ENCODE data around the gene RLIM.
"Not testable (repeated sequence)": the region's sequence is repeated elsewhere in the genome, so short reads cannot be mapped to it uniquely, and the experiment has no call there.

Gene RLIM, protein sequence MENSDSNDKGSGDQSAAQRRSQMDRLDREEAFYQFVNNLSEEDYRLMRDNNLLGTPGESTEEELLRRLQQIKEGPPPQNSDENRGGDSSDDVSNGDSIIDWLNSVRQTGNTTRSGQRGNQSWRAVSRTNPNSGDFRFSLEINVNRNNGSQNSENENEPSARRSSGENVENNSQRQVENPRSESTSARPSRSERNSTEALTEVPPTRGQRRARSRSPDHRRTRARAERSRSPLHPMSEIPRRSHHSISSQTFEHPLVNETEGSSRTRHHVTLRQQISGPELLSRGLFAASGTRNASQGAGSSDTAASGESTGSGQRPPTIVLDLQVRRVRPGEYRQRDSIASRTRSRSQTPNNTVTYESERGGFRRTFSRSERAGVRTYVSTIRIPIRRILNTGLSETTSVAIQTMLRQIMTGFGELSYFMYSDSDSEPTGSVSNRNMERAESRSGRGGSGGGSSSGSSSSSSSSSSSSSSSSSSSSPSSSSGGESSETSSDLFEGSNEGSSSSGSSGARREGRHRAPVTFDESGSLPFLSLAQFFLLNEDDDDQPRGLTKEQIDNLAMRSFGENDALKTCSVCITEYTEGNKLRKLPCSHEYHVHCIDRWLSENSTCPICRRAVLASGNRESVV

GRCh38 chrX:74614093-74614909 lies at the start of gene RLIM:
Gene RLIM (minus strand): TSS chrX:74614624. CDS start chrX:74595977, 18,647 bp downstream.
- DNase-seq: peak; percentile 77

DNA sequence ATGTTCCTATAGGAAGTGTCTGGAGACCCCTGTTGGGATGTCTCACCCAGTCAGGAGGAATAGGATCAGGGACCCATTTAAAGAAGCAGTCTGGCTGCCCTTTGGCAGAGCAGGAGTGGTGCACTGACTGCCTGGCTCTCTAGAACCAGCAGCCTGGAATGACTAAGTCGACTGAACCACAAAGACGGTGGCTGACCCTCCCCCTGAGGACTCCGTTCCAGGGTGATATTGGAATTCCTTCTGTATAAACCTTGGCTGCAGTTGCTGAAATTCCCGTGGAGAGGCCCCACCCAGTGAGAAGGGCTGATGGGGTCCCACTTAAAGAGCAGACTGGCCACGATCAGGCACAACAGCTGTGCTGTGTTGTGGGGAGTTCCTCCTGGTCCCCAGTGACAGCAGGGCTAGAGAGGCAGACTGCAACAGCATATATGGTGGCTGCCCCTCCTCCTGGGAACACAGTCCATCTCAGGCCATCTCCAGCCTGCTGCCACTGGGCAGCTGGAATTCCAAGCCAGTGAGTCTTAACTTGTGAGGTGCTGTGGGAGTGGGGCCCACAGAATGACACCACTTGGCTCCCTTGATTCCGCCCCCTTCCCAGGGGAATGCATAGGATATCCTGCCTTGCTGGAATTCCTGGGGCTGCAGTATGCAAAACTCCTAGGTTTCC lies 41.8 kb upstream of the RLIM start:
- DNase-seq: no peak

DNA sequence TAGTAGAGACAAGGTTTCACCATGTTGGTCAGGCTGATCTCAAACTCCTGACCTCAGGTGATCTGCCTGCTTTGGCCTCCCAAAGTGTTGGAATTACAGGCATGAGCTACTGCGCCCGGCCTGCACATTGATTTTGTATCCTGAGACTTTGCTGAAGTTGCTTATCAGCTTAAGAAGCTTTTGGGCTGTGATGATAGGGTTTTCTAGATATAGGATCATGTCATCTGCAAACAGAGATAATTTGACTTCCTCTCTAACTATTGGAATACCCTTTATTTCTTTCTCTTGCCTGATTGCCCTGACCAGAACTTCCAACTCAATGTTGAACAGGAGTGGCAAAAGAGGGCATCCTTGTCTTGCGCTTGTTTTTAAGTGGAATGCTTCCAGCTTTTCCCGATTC lies 40.5 kb upstream of the RLIM start:
- not testable (repeated sequence) for DNase-seq

DNA sequence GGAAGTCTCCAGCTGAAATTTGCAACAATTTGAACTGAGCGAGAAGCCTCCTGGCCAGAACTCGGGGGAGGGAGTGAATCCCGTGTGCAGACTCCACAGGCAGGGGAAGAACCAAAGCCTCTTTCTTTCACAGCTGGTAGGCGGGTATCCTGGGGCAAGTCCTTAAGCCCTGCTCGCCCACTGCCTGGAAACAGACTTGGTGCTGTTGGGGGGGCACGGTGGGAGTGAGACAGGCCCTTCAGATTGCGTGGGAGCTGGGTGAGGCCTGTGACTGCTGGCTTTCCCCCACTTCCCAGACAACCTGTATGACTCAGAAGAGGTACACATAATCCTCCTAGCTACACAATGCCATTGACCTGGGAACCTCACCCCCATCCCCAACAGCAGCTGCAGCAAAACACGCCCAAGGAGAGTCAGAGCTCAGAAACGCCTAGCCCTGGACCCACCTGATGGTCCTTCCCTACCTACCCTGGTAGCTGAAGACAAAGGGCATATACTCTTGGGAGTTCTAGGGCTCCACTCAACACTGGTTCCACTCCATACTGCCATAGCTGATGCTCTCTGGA lies 22.4 kb upstream of the RLIM start:
- DNase-seq: no peak

DNA sequence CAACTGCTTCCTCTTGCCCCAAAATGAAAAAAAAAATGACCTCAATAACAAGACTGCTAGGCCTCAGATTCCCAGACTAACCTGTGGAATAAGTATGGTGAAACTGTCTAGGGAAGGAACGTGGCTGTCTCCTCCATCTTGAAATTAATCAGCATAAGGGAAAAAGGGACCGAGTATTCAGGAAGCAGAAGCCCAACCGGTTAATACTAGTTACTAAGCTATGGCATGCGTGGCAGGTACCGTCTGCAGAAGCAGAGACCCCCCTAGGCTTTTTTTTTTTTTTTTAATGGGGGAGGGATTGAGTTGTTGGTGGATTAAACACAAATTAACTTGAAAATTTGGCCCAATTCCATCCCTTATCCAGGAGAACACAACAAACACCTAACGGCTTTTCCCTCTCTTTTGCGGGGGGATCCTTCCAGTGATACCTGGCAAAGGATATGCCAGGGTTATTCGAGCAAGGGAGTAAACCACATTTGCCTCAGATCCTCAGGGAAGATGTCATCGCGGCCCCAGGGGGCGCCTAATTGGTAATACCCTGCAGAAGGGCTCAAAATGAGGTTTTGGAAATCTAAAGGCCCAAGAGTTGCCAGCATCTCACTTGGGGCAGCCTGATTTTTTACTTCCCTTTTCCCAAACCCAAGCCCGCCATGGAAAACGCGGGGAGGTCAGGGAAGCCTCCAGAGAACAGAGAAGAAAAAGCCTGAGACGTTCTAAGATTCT lies 893 bp downstream of the RLIM start:
- no peak for DNase-seq

GRCh38 chrX:74606799-74607198 lies 7.6 kb downstream of the RLIM start:
- no peak for DNase-seq

DNA sequence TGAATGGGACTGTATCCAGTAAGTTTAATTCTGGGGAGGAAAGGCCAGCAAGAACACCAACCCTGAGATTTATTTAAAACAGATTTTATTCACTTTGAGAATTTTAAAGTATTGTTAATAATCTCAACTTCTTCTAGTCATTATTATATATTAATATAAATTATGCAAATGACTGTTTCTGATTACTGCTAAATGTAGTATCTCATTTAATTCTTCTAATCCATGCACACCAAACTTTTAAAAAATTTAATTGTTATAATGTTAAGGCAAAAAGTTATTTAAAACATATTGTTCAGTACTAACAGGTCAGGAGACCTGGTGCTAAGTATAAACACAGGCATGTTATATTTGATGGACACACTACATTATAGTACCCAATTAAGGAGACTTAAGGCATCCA lies 8.1 kb downstream of the RLIM start:
- no peak for DNase-seq

DNA sequence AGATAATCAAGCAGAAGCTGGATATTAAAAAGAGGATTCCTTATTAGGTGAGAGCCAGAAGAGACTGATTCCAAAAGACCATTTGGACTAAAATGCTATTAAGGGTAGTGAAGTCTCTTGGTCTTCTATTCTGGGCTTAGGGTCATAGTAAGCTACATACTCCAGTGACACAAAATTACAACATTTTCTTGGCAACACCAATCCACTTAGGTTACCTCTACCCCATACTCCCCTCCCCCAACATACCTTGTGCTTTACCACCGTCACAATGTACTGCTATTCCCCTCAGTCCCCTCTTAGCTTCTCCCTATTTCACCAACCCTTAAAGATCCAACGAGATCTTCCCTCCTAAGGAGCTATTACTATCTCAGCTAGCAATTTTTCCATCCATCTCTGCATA lies 11.4 kb downstream of the RLIM start:
- no peak for DNase-seq

DNA sequence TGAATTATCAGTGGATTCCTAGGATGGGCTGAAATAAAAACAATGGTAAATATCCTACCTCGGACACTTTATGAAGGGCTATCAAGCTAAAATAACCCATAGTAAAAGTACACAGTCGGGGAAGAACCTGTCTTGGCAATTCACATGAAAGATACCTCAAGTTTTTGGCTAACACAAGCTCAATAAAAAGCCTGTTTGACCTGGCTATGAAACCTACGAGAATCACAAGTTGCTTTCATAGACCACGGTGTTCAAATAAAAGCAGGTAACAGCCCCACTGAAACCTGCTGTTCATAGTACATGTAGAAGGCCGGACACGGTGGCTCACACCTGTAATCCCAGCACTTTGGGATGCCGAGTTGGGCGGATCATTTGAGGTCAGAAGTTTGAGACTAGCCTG lies 12.3 kb downstream of the RLIM start:
- no peak for DNase-seq

DNA sequence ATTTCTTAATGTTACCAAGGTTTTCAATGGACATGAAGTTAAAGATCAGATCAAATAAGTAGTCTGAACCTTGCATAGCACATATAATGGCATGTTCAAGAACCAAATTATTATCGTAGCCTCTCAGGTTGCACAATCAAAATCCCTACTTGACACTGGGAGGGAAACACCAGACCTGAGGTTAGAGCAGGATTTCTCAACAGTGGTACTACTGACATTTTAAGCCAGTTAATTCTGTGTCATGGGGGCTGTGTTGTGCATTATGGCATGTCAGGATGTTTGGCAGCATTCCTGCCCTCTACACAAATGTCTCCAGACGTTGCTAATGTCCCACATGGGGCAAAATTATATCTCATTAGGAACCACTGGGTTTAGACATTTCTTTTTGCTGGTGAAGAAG lies 20.8 kb downstream of the RLIM start:
- DNase-seq: no peak

- no peak for DNase-seq
Observed at GRCh38 chrX:74585766-74586165, 28.7 kb downstream of the RLIM start.

DNA sequence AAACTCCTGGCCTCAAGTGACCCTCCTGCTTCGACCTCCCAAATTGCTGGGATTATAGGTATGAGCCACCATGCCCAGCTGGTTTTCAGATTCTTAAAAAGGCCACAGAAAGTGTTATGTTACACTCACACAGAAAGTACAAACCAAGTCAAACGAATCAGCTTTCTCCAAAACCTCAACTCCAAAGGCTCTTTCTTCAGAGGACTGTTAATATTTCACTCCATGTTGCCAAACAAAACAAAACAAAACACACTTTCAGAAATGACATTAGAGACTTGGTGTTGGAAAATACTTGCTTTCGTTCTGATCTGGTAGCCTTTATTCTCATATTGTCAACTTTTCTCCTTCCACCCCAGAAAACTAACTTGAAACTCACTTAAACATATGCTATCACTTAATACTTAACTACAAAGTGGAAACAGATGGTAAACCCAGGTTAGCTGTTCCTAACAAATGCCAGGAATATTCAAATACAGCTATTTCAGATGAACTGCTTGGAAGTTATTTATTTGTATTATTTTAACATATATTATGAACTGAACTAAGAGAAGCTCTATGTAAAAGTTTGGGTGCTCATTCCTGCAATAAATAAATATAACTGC lies 34.7 kb downstream of the RLIM start:
- no peak for DNase-seq

DNA sequence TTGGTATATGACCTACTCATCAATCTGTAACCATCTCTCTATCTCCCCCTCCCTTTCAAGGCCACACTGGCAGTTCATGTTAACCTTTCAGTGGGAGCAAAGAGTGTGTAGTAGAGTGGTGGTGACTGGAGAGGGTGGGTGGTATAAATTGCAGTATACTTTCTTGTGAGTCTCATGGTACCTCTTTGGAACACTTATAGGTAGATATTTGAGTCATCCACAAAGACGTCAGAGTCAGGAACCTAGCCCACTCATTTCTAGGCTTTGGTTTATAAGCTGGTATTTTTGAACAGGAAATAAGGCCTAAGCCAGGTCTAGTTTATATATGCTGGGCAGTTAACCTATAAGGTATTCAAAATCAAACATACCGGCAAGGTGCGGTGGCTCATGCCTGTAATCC lies 36.3 kb downstream of the RLIM start:
- no peak for DNase-seq

- no peak for DNase-seq
Observed at GRCh38 chrX:74557378-74557777, 57.0 kb downstream of the RLIM start.

DNA sequence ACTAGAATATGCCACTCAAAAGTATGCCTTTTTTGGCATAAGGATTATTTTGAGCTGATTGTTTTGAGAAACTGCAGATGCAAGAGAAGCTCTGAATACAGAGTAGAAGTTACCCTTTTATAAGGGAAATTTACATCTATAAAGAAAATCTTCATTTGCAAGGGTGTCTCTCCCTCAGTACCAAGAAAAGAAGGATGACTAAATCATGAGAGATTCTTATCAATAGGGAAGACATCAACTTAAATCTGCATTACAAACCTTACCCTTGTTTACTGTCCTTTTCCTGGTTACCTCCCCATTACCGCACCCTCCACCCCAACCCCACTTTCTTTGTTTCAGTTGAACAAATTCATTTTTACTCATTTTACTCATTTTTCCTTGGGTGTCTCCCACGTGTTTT lies 62.5 kb downstream of the RLIM start:
- no peak for DNase-seq

DNA sequence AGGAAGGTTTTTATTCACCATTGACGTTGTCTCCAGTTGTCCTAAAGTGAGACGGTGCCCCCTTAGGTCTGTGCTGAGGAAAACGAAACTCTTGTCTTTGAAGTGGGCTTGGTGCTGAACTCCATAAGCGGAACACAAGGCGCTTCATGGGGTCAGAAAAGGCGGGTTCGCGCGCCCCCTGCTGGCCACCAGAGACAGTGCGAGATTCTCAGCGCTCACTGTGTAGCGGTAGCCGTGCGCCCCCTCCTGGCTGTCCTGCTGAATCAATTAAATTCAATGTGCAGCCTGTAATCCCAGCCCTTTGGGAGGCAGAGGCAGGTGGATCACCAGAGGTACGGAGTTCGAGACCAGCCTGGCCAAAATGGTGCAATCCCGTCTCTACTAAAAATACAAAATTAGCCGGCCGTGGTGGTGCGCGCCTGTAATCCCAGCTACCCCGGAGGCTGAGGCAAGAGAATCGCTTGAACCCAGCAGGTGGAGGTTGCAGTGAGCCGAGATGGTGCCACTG lies 64.1 kb downstream of the RLIM start:
- DNase-seq: peak; percentile 8

- no peak for DNase-seq
Observed at GRCh38 chrX:74546984-74547383, 67.4 kb downstream of the RLIM start.

- DNase-seq: no peak
Observed at GRCh38 chrX:74545880-74546523, 68.4 kb downstream of the RLIM start.

- DNase-seq: no peak
Observed at GRCh38 chrX:74540635-74541249, 73.7 kb downstream of the RLIM start.

DNA sequence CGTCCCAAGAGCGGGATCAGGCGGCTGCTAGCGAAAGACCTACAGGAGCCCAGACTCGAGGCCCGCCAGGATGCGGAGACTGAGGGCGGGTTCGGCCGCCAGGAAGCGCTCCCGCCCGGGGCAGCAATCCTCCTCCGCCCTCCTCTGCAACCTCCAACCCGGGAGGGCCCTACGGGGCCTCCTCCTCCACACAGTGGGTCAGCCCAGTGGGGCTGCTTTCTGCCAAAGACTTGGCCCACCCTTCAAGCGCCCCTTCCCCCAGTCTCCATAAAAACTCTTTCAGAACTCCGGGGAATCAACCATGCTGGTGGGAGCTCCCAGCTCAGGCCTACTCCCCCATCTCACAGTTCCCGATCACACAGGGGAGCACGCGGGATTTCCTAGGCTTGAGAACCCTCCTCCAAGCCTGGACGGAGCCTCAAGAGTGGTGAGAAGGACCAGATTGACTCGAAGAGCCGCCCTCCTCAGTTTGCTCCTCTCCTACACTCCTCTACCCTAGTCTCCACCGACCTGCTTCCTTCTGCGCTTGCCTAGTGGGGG lies 77.5 kb downstream of the RLIM start:
- DNase-seq: no peak
